ENCODE measurements around the gene PPARA.

The PPARA gene

DNA sequence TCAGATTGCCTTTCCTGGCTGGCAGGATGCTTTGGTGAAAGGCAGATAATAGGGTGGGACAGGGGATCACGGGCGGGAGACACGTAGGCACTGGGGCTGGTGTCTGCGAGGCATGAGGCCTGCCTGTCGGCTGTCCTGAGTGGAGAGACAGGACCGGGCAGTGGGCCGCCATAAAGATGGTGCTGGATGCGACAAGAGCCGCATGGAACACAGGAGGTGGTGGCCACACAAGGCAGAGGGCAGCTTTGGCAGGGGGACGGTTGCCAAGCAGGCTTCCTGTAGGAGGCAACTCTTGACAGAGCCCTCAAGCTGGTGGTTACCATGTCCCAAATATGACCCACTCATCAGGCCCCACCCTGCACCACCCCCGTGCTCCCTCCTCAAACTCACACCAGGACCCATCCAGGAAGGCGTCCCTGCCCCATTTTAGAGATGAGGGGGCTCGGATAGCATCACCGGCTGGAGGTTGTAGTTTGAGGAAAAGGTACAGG is 4.9 kb upstream of the PPARA start:
- H3F3A ChIP-seq (ENCODE audit: insufficient read depth, low read length) = no peaks in the 10 kb centered on the region
- no peaks in the 10 kb centered on the region for H4K20me1 ChIP-seq (ENCODE audit: insufficient read depth, low read length)
- no peak overlapping the region for H3K4me2 ChIP-seq (ENCODE audit: low read length)
- no peaks in the 10 kb centered on the region for H3K36me3 ChIP-seq (ENCODE audit: insufficient read depth, low read length)
- H3K4me3 ChIP-seq (ENCODE audit: low read depth, low read length, poor library complexity, severe bottlenecking) = no peak overlapping the region
- no peaks in the 10 kb centered on the region for H3K9me3 ChIP-seq (ENCODE audit: low read length)
- H3K9ac ChIP-seq (ENCODE audit: low read length) = no peak overlapping the region
- H3K9me2 ChIP-seq (ENCODE audit: low read depth, low read length) = no peaks in the 10 kb centered on the region
- H2AFZ ChIP-seq (ENCODE audit: low read length) = no peak overlapping the region
- TF ChIP-seq CTCF (IDR thresholded peaks at IDR 0.05; ENCODE audit: low read length) (no peak), EZH2 (IDR thresholded peaks at IDR 0.05; ENCODE audit: borderline replicate concordance, low read length) (no peak)
- H3K4me1 ChIP-seq (ENCODE audit: insufficient read depth, low read length, severe bottlenecking) = peaks cover 10% of the 10 kb centered on the region
- no peak overlapping the region for H3K27ac ChIP-seq (ENCODE audit: low read depth, low read length, poor library complexity, severe bottlenecking)
- no peaks in the 10 kb centered on the region for H3K79me2 ChIP-seq (ENCODE audit: insufficient read depth, low read length)
- peaks cover 4% of the 10 kb centered on the region; the same call in 1 of the 2 replicates for H3K27me3 ChIP-seq (ENCODE audit: insufficient read depth, low read length)

DNA sequence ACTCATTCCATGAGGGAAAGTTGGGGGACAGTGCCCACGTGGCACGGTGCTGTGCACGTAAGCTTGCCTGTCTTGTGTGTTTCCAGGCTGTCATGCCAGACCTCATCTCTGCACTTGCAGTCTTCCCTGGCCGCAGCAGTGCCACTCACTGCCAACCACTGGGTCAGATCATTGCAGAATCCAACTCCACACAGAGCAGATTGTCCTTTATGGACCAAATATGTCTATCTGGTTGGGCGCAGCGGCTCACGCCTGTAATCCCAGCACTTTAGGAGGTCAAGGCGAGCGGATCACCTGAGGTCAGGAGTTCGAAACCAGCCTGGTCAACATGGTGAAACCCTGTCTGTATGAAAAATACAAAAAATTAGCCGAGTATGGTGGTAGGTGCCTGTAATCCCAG is 4.4 kb upstream of the PPARA start:
- Histone ChIP-seq H3K9ac (ENCODE audit: low read length) (no peak overlapping the region), H3K79me2 (ENCODE audit: insufficient read depth, low read length) (no peaks in the 10 kb centered on the region), H3K36me3 (ENCODE audit: insufficient read depth, low read length) (no peaks in the 10 kb centered on the region), H3K27ac (ENCODE audit: low read depth, low read length, poor library complexity, severe bottlenecking) (no peak overlapping the region), H3K4me2 (ENCODE audit: low read length) (no peak overlapping the region), H4K20me1 (ENCODE audit: insufficient read depth, low read length) (no peaks in the 10 kb centered on the region), H3K4me3 (ENCODE audit: low read depth, low read length, poor library complexity, severe bottlenecking) (no peak overlapping the region), H3F3A (ENCODE audit: insufficient read depth, low read length) (no peaks in the 10 kb centered on the region), H3K27me3 (ENCODE audit: insufficient read depth, low read length) (peaks cover 4% of the 10 kb centered on the region; the same call in 1 of the 2 replicates), H3K9me3 (ENCODE audit: low read length) (no peaks in the 10 kb centered on the region), H3K4me1 (ENCODE audit: insufficient read depth, low read length, severe bottlenecking) (peaks cover 10% of the 10 kb centered on the region), H3K9me2 (ENCODE audit: low read depth, low read length) (no peaks in the 10 kb centered on the region), H2AFZ (ENCODE audit: low read length) (no peak overlapping the region)
- TF ChIP-seq CTCF (IDR thresholded peaks at IDR 0.05; ENCODE audit: low read length) (no peak), EZH2 (IDR thresholded peaks at IDR 0.05; ENCODE audit: borderline replicate concordance, low read length) (no peak)

DNA sequence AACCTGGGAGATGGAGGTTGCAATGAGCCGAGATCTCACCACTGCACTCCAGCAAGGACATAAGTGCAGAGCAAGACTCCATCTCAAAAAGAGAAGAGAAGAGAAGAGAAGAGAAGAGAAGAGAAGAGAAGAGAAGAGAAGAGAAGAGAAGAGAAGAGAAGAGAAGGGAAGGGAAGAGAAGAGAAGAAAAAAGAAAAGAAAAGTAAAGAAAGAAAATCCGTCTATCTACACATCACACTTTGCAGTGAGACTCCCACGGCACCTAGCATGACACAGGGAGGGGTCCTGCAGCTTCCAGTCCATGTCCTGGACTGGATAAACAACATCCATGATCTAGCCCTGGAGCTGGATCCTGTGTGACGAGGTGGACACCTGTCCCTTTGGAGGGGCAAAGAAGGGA is 4.0 kb upstream of the PPARA start:
- Histone ChIP-seq H2AFZ (ENCODE audit: low read length) (no peak overlapping the region), H3K27ac (ENCODE audit: low read depth, low read length, poor library complexity, severe bottlenecking) (no peak overlapping the region), H3K79me2 (ENCODE audit: insufficient read depth, low read length) (no peaks in the 10 kb centered on the region), H3K27me3 (ENCODE audit: insufficient read depth, low read length) (0 out of 2 replicates have a peak, but pooled peaks cover 4% of the 10 kb centered on the region), H3K4me3 (ENCODE audit: low read depth, low read length, poor library complexity, severe bottlenecking) (no peak overlapping the region), H3K36me3 (ENCODE audit: insufficient read depth, low read length) (no peaks in the 10 kb centered on the region), H3F3A (ENCODE audit: insufficient read depth, low read length) (no peaks in the 10 kb centered on the region), H3K9ac (ENCODE audit: low read length) (no peak overlapping the region), H3K4me2 (ENCODE audit: low read length) (no peak overlapping the region), H3K9me2 (ENCODE audit: low read depth, low read length) (no peaks in the 10 kb centered on the region), H3K4me1 (ENCODE audit: insufficient read depth, low read length, severe bottlenecking) (peaks cover 11% of the 10 kb centered on the region), H3K9me3 (ENCODE audit: low read length) (no peaks in the 10 kb centered on the region), H4K20me1 (ENCODE audit: insufficient read depth, low read length) (no peaks in the 10 kb centered on the region)
- TF ChIP-seq CTCF (IDR thresholded peaks at IDR 0.05; ENCODE audit: low read length) = no peak
- TF ChIP-seq EZH2 (IDR thresholded peaks at IDR 0.05; ENCODE audit: borderline replicate concordance, low read length) = no peak

All from OCI-LY1 (cell line).